Fibroblast of skin of abdomen (primary cell): ENCODE measurements around the gene OSBP.
"Not testable (repeated sequence)": the region's sequence is repeated elsewhere in the genome, so short reads cannot be mapped to it uniquely, and the experiment has no call there.

Experiments
- DNase-seq: peaks from one replicate; pipeline ENCODE4 v3.0.0-alpha.2; 2013

The OSBP gene

GRCh38 chr11:59551659-59552521, 63.7 kb downstream of the OSBP start:
- DNase-seq = peak; percentile 83

- DNase-seq = peak; percentile 95
Observed at GRCh38 chr11:59550842-59551658, 64.5 kb downstream of the OSBP start.

GRCh38 chr11:59550368-59550841, 65.2 kb downstream of the OSBP start:
- DNase-seq = peak; percentile 98

- no peak for DNase-seq
Observed at GRCh38 chr11:59548309-59548656, 67.3 kb downstream of the OSBP start.

GRCh38 chr11:59547605-59548308, 67.8 kb downstream of the OSBP start:
- DNase-seq = not testable (repeated sequence)

- DNase-seq = no peak
Observed at GRCh38 chr11:59545179-59546020, 70.2 kb downstream of the OSBP start.

GRCh38 chr11:59544869-59545178, 70.8 kb downstream of the OSBP start:
- DNase-seq = no peak

GRCh38 chr11:59543713-59544112, 71.9 kb downstream of the OSBP start:
- DNase-seq = not testable (repeated sequence)

- no peak for DNase-seq
Observed at GRCh38 chr11:59542142-59542810, 73.3 kb downstream of the OSBP start.

- no peak for DNase-seq
Observed at GRCh38 chr11:59534676-59535075, 80.9 kb downstream of the OSBP start.

- no peak for DNase-seq
Observed at GRCh38 chr11:59532620-59533019, 83.0 kb downstream of the OSBP start.

GRCh38 chr11:59528711-59529110, 86.9 kb downstream of the OSBP start:
- DNase-seq = no peak
